K562 (cell line): Measurements from ENCODE around the gene RHBG. TPM values are rescaled to one million over a fixed set of nuclear protein-coding genes. Genes with fewer than 3 reads are reported as not detected.

Experiments
- ATAC-seq: fragments of 200-7000 bp; cut with Tn5 transposase; 3 replicates; pipeline ENCODE4 v1.9.1; 2020; ENCODE audit warnings: moderate library complexity
- BruUV-seq: library from RNA; stranded (reverse); fragments of 400-500 nt; replicated peaks from 2 replicates; lab custom pipeline; 2021; lab: Mats Ljungman, UMichigan
- CTCF ChIA-PET: fragments of 300-600 bp; formaldehyde crosslinking; extraction: SDS; loops from one replicate; lab custom pipeline; 2021; ENCODE audit warnings: low intra/inter-chr PET ratio; lab: Yijun Ruan, JAX
- POLR2A ChIA-PET: fragments of 300-600, 350-650 bp; sonication (Branson Sonifier 250); formaldehyde crosslinking; extraction: SDS; loops from one replicate; lab custom pipeline; 2021; ENCODE audit warnings: antibody characterized with exemption, inconsistent platforms; lab: Yijun Ruan, JAX
- DNase-seq, 4 experiments: peaks; one replicate each; pipeline versions ENCODE4 v3.0.0 to v3.0.0-alpha.2; 2011 to 2018; ENCODE audit warnings: low spot score in 3 of 4, mixed read lengths in 3 of 4; ENCODE audit errors: extremely low read depth in 1 of 4
- FAIRE-seq: peaks from 2 replicates; lab custom pipeline; 2011; peaks lifted over from hg19 to GRCh38; lab: Jason Lieb, UNC
- H2AFZ ChIP-seq: 2 replicates; pipeline ENCODE4 v1.6.0; 2011; ENCODE audit warnings: low read depth, low read length, control low read depth, inconsistent platforms
- H3K27ac ChIP-seq: fragments of 200-600 bp; 3 replicates; pipeline ENCODE4 v1.8.0; 2011; ENCODE audit warnings: low read depth, mild to moderate bottlenecking, control low read depth, inconsistent platforms, low read length, moderate library complexity, mixed read lengths; ENCODE audit errors: extremely low read depth
- H3K27me3 ChIP-seq, 2 experiments: fragments of 300-600 bp in 1 of 2; 2 replicates in 1 of 2; 3 replicates in 1 of 2; pipeline versions ENCODE4 v1.6.0 to v1.8.0; 2011; ENCODE audit warnings: inconsistent platforms in 2 of 2, low read length in 2 of 2, mild to moderate bottlenecking in 1 of 2, mixed read lengths in 1 of 2, moderate library complexity in 1 of 2; ENCODE audit not compliant: control insufficient read depth in 2 of 2, insufficient read depth in 2 of 2
- H3K36me3 ChIP-seq: fragments of 300-600 bp; 3 replicates; pipeline ENCODE4 v1.8.0; 2011; ENCODE audit warnings: mild to moderate bottlenecking, low read length, inconsistent platforms; ENCODE audit not compliant: control insufficient read depth, insufficient read depth
- H3K4me1 ChIP-seq, 2 experiments: fragments of 200-600 bp in 1 of 2; replicated peaks in 1 of 2; 2 replicates in 1 of 2; 3 replicates in 1 of 2; pipeline versions ENCODE4 v1.5.1 to v1.8.0; 2011; ENCODE audit warnings: inconsistent platforms in 2 of 2, low read length in 2 of 2, mild to moderate bottlenecking in 1 of 2, mixed read lengths in 1 of 2, moderate library complexity in 1 of 2; ENCODE audit not compliant: control insufficient read depth in 2 of 2, insufficient read depth in 2 of 2
- H3K4me2 ChIP-seq: 2 replicates; pipeline ENCODE4 v1.6.1; 2011; ENCODE audit warnings: low read length, control low read depth, inconsistent platforms, mixed read lengths; ENCODE audit not compliant: insufficient read depth
- H3K4me3 ChIP-seq: fragments of 200-600 bp; sonication (generic), shearing (Covaris generic); 2 replicates; pipeline ENCODE4 v1.5.1; 2016; ENCODE audit warnings: control low read depth, inconsistent platforms
- H3K79me2 ChIP-seq: fragments of 200-600 bp; 3 replicates; pipeline ENCODE4 v1.8.0; 2011; ENCODE audit warnings: low read length, inconsistent platforms; ENCODE audit not compliant: control insufficient read depth, insufficient read depth
- H3K9ac ChIP-seq, 2 experiments: 2 replicates each; pipeline versions ENCODE4 v1.6.0 to v1.6.1; 2011; ENCODE audit warnings: low read depth in 2 of 2, low read length in 2 of 2, control low read depth in 1 of 2, inconsistent platforms in 1 of 2, mild to moderate bottlenecking in 1 of 2, mixed read lengths in 1 of 2; ENCODE audit not compliant: insufficient read depth in 1 of 2
- H3K9me1 ChIP-seq: one replicate; pipeline ENCODE4 v1.6.0; 2011; ENCODE audit warnings: inconsistent platforms, mild to moderate bottlenecking, low read length, moderate library complexity; ENCODE audit not compliant: control insufficient read depth, insufficient read depth
- H3K9me3 ChIP-seq: replicated peaks from 2 replicates; pipeline ENCODE4 v1.5.1; 2011; ENCODE audit warnings: low read depth, low read length, inconsistent platforms; ENCODE audit not compliant: control insufficient read depth, insufficient read depth
- H4K20me1 ChIP-seq: replicated peaks from 2 replicates; pipeline ENCODE4 v1.6.1; 2011; ENCODE audit warnings: low read length, inconsistent platforms, mixed read lengths; ENCODE audit not compliant: control insufficient read depth, insufficient read depth
- HMBOX1 ChIP-seq: sonication (generic); IDR thresholded peaks from 2 replicates; pipeline ENCODE4 v1.6.1; 2016
- HSF4 ChIP-seq: fragments of 250-450 bp; sonication (Bioruptor Pico); IDR thresholded peaks from 2 replicates; pipeline ENCODE4 v2.1.2; 2022; ENCODE audit warnings: mild to moderate bottlenecking, moderate library complexity, borderline replicate concordance
- MXI1 ChIP-seq: IDR thresholded peaks from 2 replicates; pipeline ENCODE4 v1.6.1; 2011; ENCODE audit warnings: low read depth, mild to moderate bottlenecking, improper control_type of control experiment, low read length
- NR2C2 ChIP-seq, 2 experiments: fragments of 200-800 bp in 1 of 2; sonication (Bioruptor generic) in 1 of 2; sonication (generic) in 1 of 2; formaldehyde crosslinking in 1 of 2; IDR thresholded peaks; 2 replicates each; pipeline versions ENCODE4 v1.6.1 to v1.8.0; 2016 to 2022; ENCODE audit warnings: mild to moderate bottlenecking in 1 of 2, missing compliant biosample characterization in 1 of 2, missing genetic modification characterization in 1 of 2, missing genetic modification reagents in 1 of 2
- SMARCA5 ChIP-seq: fragments of 450-650 bp; IDR thresholded peaks from 2 replicates; pipeline ENCODE4 v1.6.1; 2016
- SUPT5H ChIP-seq: fragments of 450-650 bp; IDR thresholded peaks from 2 replicates; pipeline ENCODE4 v1.6.1; 2016
- TAF1 ChIP-seq: IDR thresholded peaks from 2 replicates; pipeline ENCODE4 v1.6.1; 2011; ENCODE audit warnings: mild to moderate bottlenecking, low read length, moderate library complexity; ENCODE audit not compliant: insufficient read depth, control insufficient read depth, severe bottlenecking; ENCODE audit errors: extremely low read depth
- TAF7 ChIP-seq: fragments of 450-650 bp; IDR thresholded peaks from 2 replicates; pipeline ENCODE4 v1.6.1; 2016; ENCODE audit warnings: missing genetic modification characterization, missing compliant biosample characterization
- TEAD4 ChIP-seq, 2 experiments: sonication (generic) in 1 of 2; formaldehyde crosslinking in 1 of 2; IDR thresholded peaks; 2 replicates each; pipeline versions ENCODE4 v1.6.1 to v1.8.0; 2012 to 2022; ENCODE audit warnings: borderline replicate concordance in 1 of 2, inconsistent platforms in 1 of 2, low read length in 1 of 2, mild to moderate bottlenecking in 1 of 2, missing genetic modification reagents in 1 of 2
- ZC3H8 ChIP-seq: fragments of 450-650 bp; IDR thresholded peaks from 2 replicates; pipeline ENCODE4 v1.6.1; 2017
- ZNF184 ChIP-seq: sonication (generic); formaldehyde crosslinking; IDR thresholded peaks from 2 replicates; pipeline ENCODE4 v1.5.0; 2020; ENCODE audit warnings: missing genetic modification reagents
- ZNF197 ChIP-seq: fragments of 200-800 bp; sonication (Bioruptor generic); IDR thresholded peaks from 2 replicates; pipeline ENCODE4 v1.6.1; 2016; ENCODE audit warnings: low read depth, missing genetic modification characterization, missing compliant biosample characterization
- WGBS: fragments of 100-300 bp; shearing (Covaris generic); methylation state at CpG from one replicate; pipeline ENCODE4 v1.1.6; 2016; ENCODE audit warnings: low coverage, mixed read lengths; ENCODE audit not compliant: insufficient coverage; ENCODE audit errors: missing lambda C conversion rate; 5-methylcytosine and 5-hydroxymethylcytosine counted together
- in situ Hi-C: fragments of 300-500 bp; cut with MboI; formaldehyde crosslinking; loops from 4 replicates; pipeline ENCODE4 v1.15.0; 2018; ENCODE audit warnings: inconsistent platforms, mixed read lengths
- intact Hi-C: fragments of 100-400 bp; cut with micrococcal nuclease; formaldehyde crosslinking; loops from 2 replicates; pipeline ENCODE4 v1.14.2; 2022
- polyA plus RNA-seq, 8 experiments: library from polyadenylated mRNA; depleted of rRNA in 4 of 8; stranded (reverse) in 5 of 8; unstranded in 3 of 8; fragments of >200 nt; fragmentation: Nextera tagmentation in 2 of 8; fragmentation: Illumina TruSeq in 1 of 8; extraction: Ambion mirVana in 2 of 8; extraction: Trizol in 1 of 8; gene quantifications; 2 replicates each; pipeline versions ENCODE4 v1.2.1 to v1.2.3, GENCODE V29; 2011 to 2014; ENCODE audit warnings: inconsistent platforms in 1 of 8, missing spikeins in 1 of 8
- total RNA-seq, 7 experiments: library from RNA; depleted of rRNA in 6 of 7; stranded (reverse); fragments of >200 nt in 6 of 7; fragmentation: Illumina TruSeq in 2 of 7; extraction: Trizol in 2 of 7; gene quantifications; 2 replicates each; pipeline versions ENCODE4 v1.2.1 to v1.2.3, GENCODE V29; 2011 to 2021; ENCODE audit warnings: low replicate concordance in 1 of 7
- TF ChIP-seq, protein P1 (sequence below): IDR thresholded peaks from 3 replicates; pipeline ENCODE4 v1.6.1; 2011; ENCODE audit warnings: borderline replicate concordance, mild to moderate bottlenecking; ENCODE audit not compliant: insufficient read length, insufficient read depth
- TF ChIP-seq, protein P2 (sequence below): fragments of 450-650 bp; IDR thresholded peaks from 2 replicates; pipeline ENCODE4 v1.6.1; 2016; ENCODE audit warnings: mild to moderate bottlenecking

Gene RHBG
- total and polyA plus RNA-seq, 9 of the 15 experiments (the other 6 are each of a cell fraction or from before 2014, with no cell fraction given) = not detected

DNA sequence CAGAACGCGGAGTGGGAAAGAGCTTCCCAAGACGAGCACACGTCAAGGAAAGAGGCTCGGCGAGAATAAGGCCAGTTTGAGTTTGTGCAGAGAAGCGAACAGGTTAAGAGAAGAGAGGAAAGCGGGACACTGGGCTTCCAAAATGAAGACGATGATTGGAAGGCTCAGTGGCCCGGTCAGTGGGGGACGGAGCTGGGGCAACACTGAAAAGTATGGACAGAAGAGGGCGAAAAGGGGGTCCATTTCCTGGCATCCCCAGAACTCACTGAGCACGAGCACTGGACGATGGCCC lies 31.2 kb upstream of the RHBG start (continued):
- TF ChIP-seq TEAD4 (IDR thresholded peaks at IDR 0.05; ENCODE audit: low read length) (0 out of 2 replicates have a peak, but pooled peaks have one; percentile 19), TEAD4 (CRISPR knock-in tag; IDR thresholded peaks at IDR 0.05; ENCODE audit: borderline replicate concordance) (no peak), MXI1 (peak; percentile 20; the same call in 1 of the 2 replicates), SMARCA5 (peak; percentile 50; the same call in 1 of the 2 replicates)
- TF ChIP-seq, all 486 proteins: peak for 41

DNA sequence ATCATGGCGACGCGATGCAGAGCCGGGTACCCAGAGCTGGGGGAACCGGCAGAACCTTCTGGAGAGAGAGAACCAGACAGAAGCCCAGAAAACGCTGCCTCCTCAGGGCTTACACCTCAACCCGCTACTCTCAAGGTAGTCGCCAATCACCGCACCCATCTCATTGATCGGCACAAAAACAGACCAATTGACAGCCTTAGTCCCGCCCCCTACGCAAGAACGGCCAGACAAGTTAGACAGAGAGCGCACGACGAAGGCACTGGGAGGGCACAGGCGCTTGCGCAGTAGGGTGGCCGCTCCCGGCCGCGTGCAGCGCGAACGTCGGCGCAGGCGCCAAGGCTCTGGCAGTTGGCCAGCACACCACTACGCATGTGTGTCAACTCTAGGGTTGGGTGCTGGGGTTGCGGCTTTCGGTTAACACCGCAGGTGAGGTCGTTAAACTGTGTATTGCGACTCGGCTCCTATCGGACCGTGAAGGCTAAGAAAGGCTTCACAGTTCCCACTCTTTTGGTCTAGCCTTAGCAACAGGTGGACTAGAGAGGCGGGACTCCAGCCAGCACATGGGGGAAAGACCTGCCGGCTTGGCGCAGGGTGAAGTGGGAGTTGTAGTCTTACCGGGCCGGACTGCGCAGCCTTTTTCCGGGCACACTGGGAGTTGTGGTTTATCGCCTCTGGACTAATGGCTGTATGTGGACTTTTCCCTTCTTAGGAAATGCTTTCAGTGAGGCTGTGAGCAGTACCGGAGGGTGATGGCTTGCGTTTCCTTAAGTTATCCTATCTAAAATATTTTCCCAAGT lies 30.6 kb upstream of the RHBG start, which contains the start of the genes CCT3 and TSACC:
CCT3 (minus strand) TSS at position 113 of the 797 bp plus-strand sequence; CDS start at position 5, 108 bp downstream.
TSACC (plus strand) TSS at position 347 of the 797 bp plus-strand sequence. CDS start 1,232 bp downstream, outside the sequence.
- FAIRE-seq (peak; percentile 99), DNase-seq (peak; percentile 94 to 100 (median 98)), ATAC-seq (peak; percentile 95)
- Histone ChIP-seq H3K4me1 (peaks cover 0 to 9% of the 10 kb centered on the region in 2 experiments; a peak in 3 of 5 replicates), H3K36me3 (peaks cover 35% of the 10 kb centered on the region), H3K79me2 (peaks cover 51% of the 10 kb centered on the region), H3K9ac (peak within 1 kb of the TSS; percentile 94 to 96), H3K9me1 (no peaks in the 10 kb centered on the region), H3K27ac (peak within 1 kb of the TSS; percentile 89), H3K27me3 (no peaks in the 10 kb centered on the region), H4K20me1 (peaks cover 20% of the 10 kb centered on the region), H2AFZ (peak within 1 kb of the TSS; percentile 97), H3K9me3 (no peaks in the 10 kb centered on the region), H3K4me3 (peak within 1 kb of the TSS; percentile 63), H3K4me2 (peak within 1 kb of the TSS; percentile 90)
- in situ Hi-C loops = no loop called here
- no TSS peak for BruUV-seq
- ChIA-PET CTCF (interaction anchor here (0.6 kb wide), 1 partner anchor 107 kb away, joined by 3 read pairs; no protein-coding TSS in a partner anchor), POLR2A (interaction anchor here (0.6 to 1.2 kb wide), 9 partner anchors 16 to 123 kb away, joined by 3 to 5 read pairs (median 3); no protein-coding TSS in a partner anchor)
- WGBS = under 1% methylated on average over 47 of the region's 47 CpGs
- intact Hi-C loops = loop anchor here (5.0 kb wide), 1 partner anchor 164 kb away; the partner anchor contains the start of gene MEF2D
- TF ChIP-seq TAF7 (0 out of 2 replicates have a peak, but pooled peaks have one; percentile 19), ZNF184 (CRISPR knock-in tag) (no peak), TAF1 (peak; percentile 82), ZC3H8 (no peak), ZNF197 (CRISPR knock-in tag) (0 out of 2 replicates have a peak, but pooled peaks have one; percentile 30), NR2C2 (CRISPR knock-in tag; IDR thresholded peaks at IDR 0.05) (0 out of 2 replicates have a peak, but pooled peaks have one; percentile 47), NR2C2 (tag; IDR thresholded peaks at IDR 0.05) (peak; percentile 92), HMBOX1 (no peak), HSF4 (CRISPR knock-in tag) (no peak), SUPT5H (peak; percentile 94)
- TF ChIP-seq, protein P1, sequence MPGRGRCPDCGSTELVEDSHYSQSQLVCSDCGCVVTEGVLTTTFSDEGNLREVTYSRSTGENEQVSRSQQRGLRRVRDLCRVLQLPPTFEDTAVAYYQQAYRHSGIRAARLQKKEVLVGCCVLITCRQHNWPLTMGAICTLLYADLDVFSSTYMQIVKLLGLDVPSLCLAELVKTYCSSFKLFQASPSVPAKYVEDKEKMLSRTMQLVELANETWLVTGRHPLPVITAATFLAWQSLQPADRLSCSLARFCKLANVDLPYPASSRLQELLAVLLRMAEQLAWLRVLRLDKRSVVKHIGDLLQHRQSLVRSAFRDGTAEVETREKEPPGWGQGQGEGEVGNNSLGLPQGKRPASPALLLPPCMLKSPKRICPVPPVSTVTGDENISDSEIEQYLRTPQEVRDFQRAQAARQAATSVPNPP = no peak
- TF ChIP-seq, protein P2, sequence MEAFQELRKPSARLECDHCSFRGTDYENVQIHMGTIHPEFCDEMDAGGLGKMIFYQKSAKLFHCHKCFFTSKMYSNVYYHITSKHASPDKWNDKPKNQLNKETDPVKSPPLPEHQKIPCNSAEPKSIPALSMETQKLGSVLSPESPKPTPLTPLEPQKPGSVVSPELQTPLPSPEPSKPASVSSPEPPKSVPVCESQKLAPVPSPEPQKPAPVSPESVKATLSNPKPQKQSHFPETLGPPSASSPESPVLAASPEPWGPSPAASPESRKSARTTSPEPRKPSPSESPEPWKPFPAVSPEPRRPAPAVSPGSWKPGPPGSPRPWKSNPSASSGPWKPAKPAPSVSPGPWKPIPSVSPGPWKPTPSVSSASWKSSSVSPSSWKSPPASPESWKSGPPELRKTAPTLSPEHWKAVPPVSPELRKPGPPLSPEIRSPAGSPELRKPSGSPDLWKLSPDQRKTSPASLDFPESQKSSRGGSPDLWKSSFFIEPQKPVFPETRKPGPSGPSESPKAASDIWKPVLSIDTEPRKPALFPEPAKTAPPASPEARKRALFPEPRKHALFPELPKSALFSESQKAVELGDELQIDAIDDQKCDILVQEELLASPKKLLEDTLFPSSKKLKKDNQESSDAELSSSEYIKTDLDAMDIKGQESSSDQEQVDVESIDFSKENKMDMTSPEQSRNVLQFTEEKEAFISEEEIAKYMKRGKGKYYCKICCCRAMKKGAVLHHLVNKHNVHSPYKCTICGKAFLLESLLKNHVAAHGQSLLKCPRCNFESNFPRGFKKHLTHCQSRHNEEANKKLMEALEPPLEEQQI = no peak
